Stimulated activated CD8-positive, alpha-beta memory T cell treated with anti-CD3 and anti-CD28 coated beads, Interleukin-12 subunit alpha, Interleukin-12 subunit beta, amount 100 ng/mL, for 24 hours (primary cell): ENCODE data around the gene OSBPL6.
"Not testable (repeated sequence)": the region's sequence is repeated elsewhere in the genome, so short reads cannot be mapped to it uniquely, and the experiment has no call there.

Experiments
- DNase-seq: peaks from one replicate; pipeline ENCODE4 v3.0.0-alpha.2; 2020; ENCODE audit errors: extremely low read depth

OSBPL6 gene

GRCh38 chr2:178350051-178350450 lies 155.7 kb downstream of the OSBPL6 start:
- no peak for DNase-seq

GRCh38 chr2:178357704-178358103 lies 163.4 kb downstream of the OSBPL6 start:
- not testable (repeated sequence) for DNase-seq

- DNase-seq, result no peak
Measured at GRCh38 chr2:178359192-178359912, 165.0 kb downstream of the OSBPL6 start.

GRCh38 chr2:178361588-178361987 lies 167.3 kb downstream of the OSBPL6 start:
- DNase-seq, result no peak

GRCh38 chr2:178363252-178363651 lies 168.9 kb downstream of the OSBPL6 start:
- DNase-seq, result no peak

- no peak for DNase-seq
Measured at GRCh38 chr2:178365116-178365515, 170.8 kb downstream of the OSBPL6 start.

GRCh38 chr2:178366412-178366811 lies 172.1 kb downstream of the OSBPL6 start:
- DNase-seq, result no peak

GRCh38 chr2:178367344-178367743 lies 173.0 kb downstream of the OSBPL6 start:
- no peak for DNase-seq

- no peak for DNase-seq
Measured at GRCh38 chr2:178374865-178375264, 180.6 kb downstream of the OSBPL6 start.

GRCh38 chr2:178377046-178377445 lies 182.7 kb downstream of the OSBPL6 start:
- no peak for DNase-seq

GRCh38 chr2:178379162-178380004 lies 185.1 kb downstream of the OSBPL6 start:
- DNase-seq, result no peak

- no peak for DNase-seq
Measured at GRCh38 chr2:178380763-178381162, 186.5 kb downstream of the OSBPL6 start.

GRCh38 chr2:178383718-178384117 lies 189.4 kb downstream of the OSBPL6 start:
- DNase-seq, result no peak

- DNase-seq, result no peak
Measured at GRCh38 chr2:178385595-178386148, 191.4 kb downstream of the OSBPL6 start.

GRCh38 chr2:178386986-178387597 lies 192.8 kb downstream of the OSBPL6 start:
- DNase-seq, result no peak

- no peak for DNase-seq
Measured at GRCh38 chr2:178388287-178388686, 194.0 kb downstream of the OSBPL6 start.

- no peak for DNase-seq
Measured at GRCh38 chr2:178391701-178392100, 197.4 kb downstream of the OSBPL6 start.

GRCh38 chr2:178392215-178392614 lies 197.9 kb downstream of the OSBPL6 start:
- DNase-seq, result no peak

- no peak for DNase-seq
Measured at GRCh38 chr2:178394859-178395258, 200.5 kb downstream of the OSBPL6 start.

GRCh38 chr2:178395295-178395694 lies 201.0 kb downstream of the OSBPL6 start:
- no peak for DNase-seq

- DNase-seq, result no peak
Measured at GRCh38 chr2:178395941-178396570, 201.7 kb downstream of the OSBPL6 start.
